PC-3 (cell line): ENCODE data around the gene CIAO2B. TPM values are rescaled to one million over a fixed set of nuclear protein-coding genes. Genes with fewer than 3 reads are reported as not detected.

Experiments
- ATAC-seq: fragments of 200-7000 bp; cut with Tn5 transposase; 2 replicates; pipeline ENCODE4 v1.9.1; 2020; ENCODE audit warnings: mild to moderate bottlenecking, moderate library complexity
- BruUV-seq: library from RNA; stranded (reverse); fragments of 400-500 nt; replicated peaks from 2 replicates; lab custom pipeline; 2021; lab: Mats Ljungman, UMichigan
- CTCF ChIA-PET: fragments of 300-600 bp; sonication (Branson Sonifier 250); formaldehyde crosslinking; loops from one replicate; lab custom pipeline; 2022; ENCODE audit warnings: antibody characterized with exemption; lab: Charles Lee
- POLR2A ChIA-PET: fragments of 300-600 bp; sonication (Branson Sonifier 250); formaldehyde crosslinking; loops from one replicate; lab custom pipeline; 2022; ENCODE audit warnings: antibody characterized with exemption; ENCODE audit not compliant: unreplicated experiment; lab: Charles Lee
- DNase-seq: peaks from one replicate; pipeline ENCODE4 v3.0.0-alpha.2; 2015
- H2AFZ ChIP-seq: fragments of 300-600 bp; sonication (generic); 2 replicates; pipeline ENCODE4 v1.6.0; 2016; ENCODE audit warnings: antibody characterized with exemption, low read length
- H3F3A ChIP-seq: fragments of 300-600 bp; sonication (generic); one replicate; pipeline ENCODE4 v1.6.0; 2017; ENCODE audit warnings: antibody characterized with exemption, low read length, control low read depth, mild to moderate bottlenecking; ENCODE audit not compliant: unreplicated experiment
- H3K27ac ChIP-seq: fragments of 300-600 bp; sonication (generic); 2 replicates; pipeline ENCODE4 v1.5.1; 2016; ENCODE audit warnings: mild to moderate bottlenecking, low read length
- H3K27me3 ChIP-seq: fragments of 300-600 bp; sonication (generic); 2 replicates; pipeline ENCODE4 v1.6.1; 2016; ENCODE audit warnings: low read length, mixed read lengths
- H3K36me3 ChIP-seq: fragments of 300-600 bp; sonication (generic); 2 replicates; pipeline ENCODE4 v1.6.1; 2016; ENCODE audit warnings: low read depth, mixed run types, low read length, mixed read lengths
- H3K4me1 ChIP-seq: fragments of 300-600 bp; sonication (generic); 2 replicates; pipeline ENCODE4 v1.5.1; 2016; ENCODE audit warnings: low read length; ENCODE audit not compliant: insufficient read depth
- H3K4me2 ChIP-seq: fragments of 300-600 bp; sonication (generic); 2 replicates; pipeline ENCODE4 v1.6.0; 2016; ENCODE audit warnings: low read length
- H3K4me3 ChIP-seq: fragments of 300-600 bp; sonication (generic); 2 replicates; pipeline ENCODE4 v1.5.1; 2016; ENCODE audit warnings: mild to moderate bottlenecking, low read length, mixed read lengths
- H3K79me2 ChIP-seq: fragments of 300-600 bp; sonication (generic); 2 replicates; pipeline ENCODE4 v1.6.1; 2017; ENCODE audit warnings: low read length, mixed read lengths
- H3K9ac ChIP-seq: fragments of 300-600 bp; sonication (generic); 2 replicates; pipeline ENCODE4 v1.6.0; 2016; ENCODE audit warnings: mild to moderate bottlenecking, low read length
- H3K9me2 ChIP-seq: fragments of 300-600 bp; sonication (generic); replicated peaks from 2 replicates; pipeline ENCODE4 v1.6.1; 2016; ENCODE audit warnings: mixed run types, low read length, mixed read lengths
- H3K9me3 ChIP-seq: fragments of 300-600 bp; sonication (generic); 2 replicates; pipeline ENCODE4 v1.6.1; 2016; ENCODE audit warnings: low read length, mixed read lengths
- H4K20me1 ChIP-seq: fragments of 300-600 bp; sonication (generic); 2 replicates; pipeline ENCODE4 v1.6.1; 2016; ENCODE audit warnings: low read length, mixed read lengths
- CTCF ChIP-seq: fragments of 300-600 bp; sonication (generic); conservative IDR thresholded peaks from 2 replicates; pipeline ENCODE4 v1.5.1; 2017; ENCODE audit warnings: antibody characterized with exemption, low read depth, mild to moderate bottlenecking, low read length
- EZH2 ChIP-seq: fragments of 300-600 bp; sonication (generic); IDR thresholded peaks from one replicate; pipeline ENCODE4 v1.6.1; 2017; ENCODE audit warnings: antibody characterized with exemption, mild to moderate bottlenecking, low read length; ENCODE audit not compliant: unreplicated experiment
- EZH2phosphoT487 ChIP-seq: fragments of 300-600 bp; sonication (generic); IDR thresholded peaks from 2 replicates; pipeline ENCODE4 v1.6.1; 2018; ENCODE audit warnings: mild to moderate bottlenecking, antibody characterized with exemption, low read length, borderline replicate concordance
- intact Hi-C: fragments of 100-400 bp; cut with micrococcal nuclease; formaldehyde crosslinking; loops from 2 replicates; pipeline ENCODE4 v1.9.0; 2023
- total RNA-seq: library from RNA; depleted of rRNA; stranded (reverse); fragments of >200 nt; gene quantifications from 2 replicates; pipeline ENCODE4 v1.2.3, GENCODE V29; 2014

Gene CIAO2B
- total RNA-seq, 1 experiment from 2014 or later = 172 TPM

DNA sequence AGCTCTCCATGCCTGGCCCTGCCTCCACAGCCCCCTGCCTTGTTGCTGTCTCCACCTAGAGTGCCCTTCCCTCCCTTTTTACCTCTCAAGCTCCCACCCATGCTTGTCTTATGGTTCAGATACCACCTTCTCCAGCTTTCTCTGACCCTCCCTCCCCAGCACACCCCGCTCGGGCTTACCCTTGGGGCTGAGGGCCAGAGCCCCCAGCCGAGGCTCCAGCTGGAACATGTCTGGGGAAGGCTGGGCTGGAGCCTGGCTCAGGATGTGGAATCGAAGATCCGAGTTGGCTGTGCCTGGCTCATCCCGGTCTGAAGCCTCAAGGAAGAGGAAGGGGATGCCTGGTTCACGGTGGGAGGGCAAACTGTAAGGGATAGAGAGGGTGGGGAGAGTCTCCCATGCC, 19.2 kb downstream of the CIAO2B start:
- no peak overlapping the region for H3K27ac ChIP-seq
- no peak overlapping the region for H3K4me3 ChIP-seq
- POLR2A ChIA-PET = no interaction called here
- CTCF ChIA-PET = no interaction called here
- no peak for ATAC-seq
- H3F3A ChIP-seq = no peaks in the 10 kb centered on the region
- H3K9me2 ChIP-seq = no peaks in the 10 kb centered on the region
- H2AFZ ChIP-seq = no peak overlapping the region
- H3K79me2 ChIP-seq = no peaks in the 10 kb centered on the region
- no peak overlapping the region for H3K9ac ChIP-seq
- no peaks in the 10 kb centered on the region for H3K9me3 ChIP-seq
- H3K4me1 ChIP-seq = no peaks in the 10 kb centered on the region
- BruUV-seq = no TSS peak
- TF ChIP-seq CTCF = no peak
- no peak for TF ChIP-seq EZH2
- no peak for TF ChIP-seq EZH2phosphoT487
- no peaks in the 10 kb centered on the region for H3K36me3 ChIP-seq
- DNase-seq = no peak
- H3K27me3 ChIP-seq = no peaks in the 10 kb centered on the region
- intact Hi-C loops = no loop called here
- H3K4me2 ChIP-seq = no peak overlapping the region
- H4K20me1 ChIP-seq = no peaks in the 10 kb centered on the region

DNA sequence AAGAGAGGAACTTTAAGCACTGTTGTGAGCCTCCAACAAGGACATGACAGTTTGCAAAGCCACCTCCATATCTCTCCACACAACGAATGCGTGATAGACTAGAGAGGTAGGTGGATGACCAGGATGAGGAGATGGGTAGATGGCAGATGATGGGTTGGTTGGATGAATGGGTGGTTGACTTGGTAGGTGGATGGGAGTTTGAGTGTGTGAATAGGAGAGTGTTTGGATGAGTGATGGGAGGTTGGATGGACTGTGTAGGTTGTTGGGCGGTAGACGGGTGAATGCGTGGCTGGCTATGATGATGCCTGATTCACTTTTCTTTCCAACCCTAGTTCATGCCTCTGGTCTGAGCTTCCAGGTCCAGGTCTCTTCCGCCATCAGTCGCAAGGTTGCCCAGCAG, 19.7 kb downstream of the CIAO2B start:
- no peak for ATAC-seq
- Histone ChIP-seq H3K9me2 (no peaks in the 10 kb centered on the region), H4K20me1 (no peaks in the 10 kb centered on the region), H3K4me1 (no peaks in the 10 kb centered on the region), H3K79me2 (no peaks in the 10 kb centered on the region), H3F3A (no peaks in the 10 kb centered on the region), H3K27me3 (no peaks in the 10 kb centered on the region), H3K36me3 (no peaks in the 10 kb centered on the region), H3K9ac (no peak overlapping the region), H3K9me3 (no peaks in the 10 kb centered on the region), H2AFZ (no peak overlapping the region), H3K4me3 (no peak overlapping the region), H3K4me2 (no peak overlapping the region), H3K27ac (no peak overlapping the region)
- DNase-seq = no peak
- TF ChIP-seq EZH2phosphoT487 = no peak
- TF ChIP-seq CTCF = no peak
- TF ChIP-seq EZH2 = no peak
- POLR2A ChIA-PET = no interaction called here
- intact Hi-C loops = no loop called here
- CTCF ChIA-PET = no interaction called here
- no TSS peak for BruUV-seq

DNA sequence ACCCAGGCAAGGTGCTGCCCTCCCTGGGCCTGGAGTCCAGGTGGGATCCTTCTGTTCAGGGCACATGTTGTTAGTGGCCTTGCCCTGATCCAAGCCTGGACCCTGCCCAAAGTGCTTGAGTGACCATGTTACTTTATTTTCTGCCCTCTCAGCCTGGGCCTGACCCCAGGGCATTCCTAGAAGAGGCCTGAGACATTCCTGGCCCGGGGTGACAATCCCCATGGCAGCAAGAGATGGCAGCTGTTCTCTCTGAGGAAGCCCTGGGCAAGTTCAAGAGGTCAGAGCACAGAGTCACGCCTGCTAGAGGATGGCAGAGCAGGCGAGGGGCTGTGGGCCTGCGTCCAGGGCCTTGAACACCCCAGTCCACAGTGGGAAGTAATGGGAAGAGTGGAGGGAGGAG, 20.5 kb downstream of the CIAO2B start:
- Histone ChIP-seq H4K20me1 (no peaks in the 10 kb centered on the region), H3K9me3 (no peaks in the 10 kb centered on the region), H3K4me1 (no peaks in the 10 kb centered on the region), H2AFZ (no peak overlapping the region), H3K9ac (no peak overlapping the region), H3K27ac (no peak overlapping the region), H3K4me2 (no peak overlapping the region), H3K4me3 (no peak overlapping the region), H3K79me2 (no peaks in the 10 kb centered on the region), H3F3A (no peaks in the 10 kb centered on the region), H3K9me2 (no peaks in the 10 kb centered on the region), H3K36me3 (no peaks in the 10 kb centered on the region), H3K27me3 (no peaks in the 10 kb centered on the region)
- ATAC-seq (no peak), DNase-seq (no peak)
- intact Hi-C loops = no loop called here
- ChIA-PET CTCF (no interaction called here), POLR2A (no interaction called here)
- TF ChIP-seq EZH2 = no peak
- no peak for TF ChIP-seq CTCF
- no TSS peak for BruUV-seq
